SK-N-SH (cell line): Measurements from ENCODE around the gene NXPH4. TPM values are rescaled to one million over a fixed set of nuclear protein-coding genes. Genes with fewer than 3 reads are reported as not detected.

Source experiments
- CTCF ChIA-PET: fragments of 300-600, 350-600 bp; formaldehyde crosslinking; extraction: SDS; loops from one replicate; lab custom pipeline; 2021; lab: Yijun Ruan, JAX
- POLR2A ChIA-PET: fragments of 350-600 bp; sonication (Branson Sonifier 250); formaldehyde crosslinking; extraction: SDS; loops from one replicate; lab custom pipeline; 2020; ENCODE audit warnings: antibody characterized with exemption, inconsistent platforms; lab: Yijun Ruan, JAX
- DNase-seq: peaks from one replicate; pipeline ENCODE4 v3.0.0; 2012
- H2AFZ ChIP-seq: fragments of 200-600 bp; sonication (generic); 2 replicates; pipeline ENCODE4 v1.8.1; 2016; ENCODE audit warnings: antibody characterized with exemption, mild to moderate bottlenecking, low read depth
- H3F3A ChIP-seq: fragments of 200-600 bp; sonication (generic); replicated peaks from 2 replicates; pipeline ENCODE3; 2016; ENCODE audit warnings: antibody characterized with exemption, mild to moderate bottlenecking; ENCODE audit not compliant: insufficient read depth
- H3K27ac ChIP-seq, 2 experiments: fragments of 200-500 bp in 1 of 2; fragments of 200-600 bp in 1 of 2; sonication (Bioruptor generic) in 1 of 2; sonication (generic), shearing (Covaris generic) in 1 of 2; 2 replicates each; pipeline versions ENCODE4 v1.5.1 to v1.6.1; 2014 to 2016; ENCODE audit warnings: low read depth in 2 of 2, inconsistent platforms in 1 of 2, low read length in 1 of 2, mild to moderate bottlenecking in 1 of 2, mixed read lengths in 1 of 2
- H3K27me3 ChIP-seq: fragments of 200-600 bp; sonication (generic), shearing (Covaris generic); 2 replicates; pipeline ENCODE4 v1.6.1; 2016; ENCODE audit warnings: mixed run types; ENCODE audit not compliant: insufficient read depth
- H3K36me3 ChIP-seq, 2 experiments: fragments of 200-500 bp in 1 of 2; fragments of 200-600 bp in 1 of 2; sonication (Bioruptor generic) in 1 of 2; sonication (generic) in 1 of 2; replicated peaks in 1 of 2; 2 replicates each; pipeline versions ENCODE3 to v1.5.1; 2014 to 2016; ENCODE audit warnings: low read length in 1 of 2, mild to moderate bottlenecking in 1 of 2; ENCODE audit not compliant: insufficient read depth in 2 of 2, control insufficient read depth in 1 of 2
- H3K4me1 ChIP-seq, 2 experiments: fragments of 200-500 bp in 1 of 2; fragments of 200-600 bp in 1 of 2; sonication (Bioruptor generic) in 1 of 2; sonication (generic), shearing (Covaris generic) in 1 of 2; 2 replicates each; pipeline versions ENCODE4 v1.5.1 to v1.6.1; 2014 to 2016; ENCODE audit warnings: low read depth in 1 of 2, low read length in 1 of 2, mixed run types in 1 of 2; ENCODE audit not compliant: insufficient read depth in 2 of 2, control insufficient read depth in 1 of 2
- H3K4me2 ChIP-seq: fragments of 200-600 bp; sonication (generic), shearing (Covaris generic); 2 replicates; pipeline ENCODE4 v1.6.1; 2017; ENCODE audit warnings: mixed run types
- H3K4me3 ChIP-seq, 2 experiments: fragments of 200-500 bp in 1 of 2; fragments of 200-600 bp in 1 of 2; sonication (Bioruptor generic) in 1 of 2; sonication (generic), shearing (Covaris generic) in 1 of 2; 2 replicates each; pipeline versions ENCODE4 v1.5.1 to v1.8.1; 2014 to 2016; ENCODE audit warnings: low read depth in 2 of 2, inconsistent platforms in 1 of 2, low read length in 1 of 2, mild to moderate bottlenecking in 1 of 2, mixed read lengths in 1 of 2, moderate library complexity in 1 of 2
- H3K79me2 ChIP-seq: fragments of 200-600 bp; sonication (generic); 2 replicates; pipeline ENCODE4 v1.8.1; 2017; ENCODE audit warnings: mild to moderate bottlenecking; ENCODE audit not compliant: insufficient read depth
- H3K9ac ChIP-seq: fragments of 200-600 bp; sonication (generic); 2 replicates; pipeline ENCODE4 v1.6.1; 2017; ENCODE audit warnings: mixed run types
- H3K9me2 ChIP-seq: fragments of 200-600 bp; sonication (generic); 2 replicates; pipeline ENCODE4 v1.6.1; 2017; ENCODE audit warnings: mixed run types
- H3K9me3 ChIP-seq: fragments of 200-600 bp; sonication (generic); 2 replicates; pipeline ENCODE4 v1.6.1; 2017; ENCODE audit warnings: mixed run types, mild to moderate bottlenecking, moderate library complexity
- H4K20me1 ChIP-seq: fragments of 200-600 bp; sonication (generic); 2 replicates; pipeline ENCODE4 v1.6.1; 2017; ENCODE audit warnings: mild to moderate bottlenecking, mixed run types; ENCODE audit not compliant: insufficient read depth
- CHD2 ChIP-seq: fragments of 150-350 bp; IDR thresholded peaks from 2 replicates; pipeline ENCODE4 v1.6.1; 2018; ENCODE audit warnings: low read length; ENCODE audit not compliant: partially characterized antibody
- ELF1 ChIP-seq: IDR thresholded peaks from 2 replicates; pipeline ENCODE4 v1.4.0; 2012
- EP300 ChIP-seq, 2 experiments: IDR thresholded peaks; 2 replicates each; pipeline versions ENCODE4 v1.4.0 to v1.6.1; 2012; ENCODE audit warnings: borderline replicate concordance in 1 of 2, low read depth in 1 of 2, low read length in 1 of 2
- EZH2phosphoT487 ChIP-seq: fragments of 200-600 bp; sonication (generic); IDR thresholded peaks from 2 replicates; pipeline ENCODE4 v1.6.1; 2017; ENCODE audit warnings: low read depth, mixed run types, mild to moderate bottlenecking, antibody characterized with exemption, moderate library complexity, borderline replicate concordance
- FOSL2 ChIP-seq: IDR thresholded peaks from 2 replicates; pipeline ENCODE4 v1.4.0; 2012; ENCODE audit warnings: low read depth, mild to moderate bottlenecking, moderate library complexity, borderline replicate concordance
- GABPA ChIP-seq: IDR thresholded peaks from 2 replicates; pipeline ENCODE4 v1.4.0; 2012; ENCODE audit warnings: low read depth, mild to moderate bottlenecking
- GATA2 ChIP-seq: sonication (generic); formaldehyde crosslinking; IDR thresholded peaks from 2 replicates; pipeline ENCODE4 v1.5.0; 2020; ENCODE audit warnings: mild to moderate bottlenecking, missing genetic modification reagents
- MEF2A ChIP-seq: IDR thresholded peaks from 2 replicates; pipeline ENCODE4 v1.4.0; 2012; ENCODE audit warnings: low read depth, borderline replicate concordance
- POLR2AphosphoS5 ChIP-seq: IDR thresholded peaks from 2 replicates; pipeline ENCODE4 v1.6.1; 2012; ENCODE audit warnings: low read depth, low read length
- RCOR1 ChIP-seq: fragments of 150-350 bp; IDR thresholded peaks from 2 replicates; pipeline ENCODE4 v1.6.1; 2017; ENCODE audit warnings: antibody characterized with exemption, low read length
- RFX5 ChIP-seq: IDR thresholded peaks from 2 replicates; pipeline ENCODE4 v1.6.1; 2012; ENCODE audit warnings: mild to moderate bottlenecking, improper control_type of control experiment, low read length
- RXRA ChIP-seq: IDR thresholded peaks from 2 replicates; pipeline ENCODE4 v1.4.0; 2012; ENCODE audit warnings: low read depth, mild to moderate bottlenecking, borderline replicate concordance
- TCF12 ChIP-seq: IDR thresholded peaks from 2 replicates; pipeline ENCODE4 v1.4.0; 2012
- ZBTB33 ChIP-seq: IDR thresholded peaks from 2 replicates; pipeline ENCODE4 v1.4.0; 2012; ENCODE audit warnings: low read depth, borderline replicate concordance
- whole genome bisulfite sequencing: methylation state at CpG from one replicate; pipeline ENCODE4 v1.1.6; 2017; ENCODE audit warnings: low lambda C conversion rate; 5-methylcytosine and 5-hydroxymethylcytosine counted together
- polyA plus RNA-seq, 3 experiments: library from polyadenylated mRNA; depleted of rRNA; stranded (reverse); fragments of >200 nt; gene quantifications; 2 replicates each; pipeline ENCODE4 v1.2.3, GENCODE V29; 2012
- TF ChIP-seq, protein P1 (sequence below): IDR thresholded peaks from 2 replicates; pipeline ENCODE4; 2012
- TF ChIP-seq, protein P2 (sequence below): fragments of 200-600 bp; sonication (generic); IDR thresholded peaks from 2 replicates; pipeline ENCODE4 v1.6.1; 2017; ENCODE audit warnings: antibody characterized with exemption, mild to moderate bottlenecking, moderate library complexity
- TF ChIP-seq, protein P3 (sequence below): IDR thresholded peaks from 2 replicates; pipeline ENCODE4 v1.4.0; 2012; ENCODE audit warnings: low read depth, borderline replicate concordance
- TF ChIP-seq, protein P4 (sequence below): fragments of 150-350 bp; IDR thresholded peaks from 2 replicates; pipeline ENCODE4 v1.6.1; 2016; ENCODE audit warnings: mild to moderate bottlenecking, low read depth, low read length

The NXPH4 gene
- polyA plus RNA-seq, 1 of the 3 experiments (the other 2 are of a cell fraction): 0.31 TPM

DNA sequence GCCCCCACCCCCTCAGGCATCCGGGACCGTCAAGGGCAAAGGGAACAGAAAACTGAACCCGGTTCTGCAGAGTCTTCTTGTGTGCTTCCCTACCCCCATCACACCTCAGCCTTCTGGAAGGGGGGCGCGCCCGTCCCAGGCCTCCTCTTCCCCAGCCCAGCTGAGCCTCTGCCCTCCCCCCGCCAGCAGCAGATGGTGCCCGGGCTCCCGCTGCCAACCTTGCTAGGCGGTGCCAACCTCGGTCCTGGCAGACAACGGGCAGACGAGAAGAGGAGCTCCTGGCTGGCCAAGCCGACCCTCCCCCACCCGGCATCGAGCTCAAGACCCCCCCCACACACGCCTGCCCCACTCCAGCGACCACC, 25.7 kb downstream of the NXPH4 start:
- Histone ChIP-seq H3K4me2 (peak overlapping the region; percentile 96), H3K27me3 (peaks cover 19% of the 10 kb centered on the region; the same call in 1 of the 2 replicates), H3F3A (peaks cover 14% of the 10 kb centered on the region), H3K9me2 (no peaks in the 10 kb centered on the region), H4K20me1 (no peaks in the 10 kb centered on the region), H3K79me2 (no peaks in the 10 kb centered on the region), H3K4me1 (peaks cover 23 to 46% of the 10 kb centered on the region in 2 experiments; a peak in 2 of 4 replicates), H3K4me3 (peak overlapping the region; percentile 40 to 58; a peak in 1 of 4 replicates), H3K36me3 (peaks cover 0 to 3% of the 10 kb centered on the region in 2 experiments), H3K9ac (no peak overlapping the region), H3K9me3 (no peaks in the 10 kb centered on the region), H2AFZ (no peak overlapping the region), H3K27ac (no peak overlapping the region)
- WGBS: 0% methylated on average over 4 of the region's 18 CpGs
- peak; percentile 64 for DNase-seq
- POLR2A ChIA-PET: interaction anchor here (0.6 to 5.6 kb wide), 3 partner anchors 12 to 1272 kb away, joined by 3 to 43 read pairs (median 3); partner anchors contain the start of gene SHMT2
- CTCF ChIA-PET: interaction anchor here (0.8 to 31.5 kb wide), 26 partner anchors 10 to 601 kb away, joined by 3 to 937 read pairs (median 6); partner anchors contain the start of genes GLI1, INHBE, MARS1 and NXPH4
- TF ChIP-seq POLR2AphosphoS5: no peak
- TF ChIP-seq, protein P1, sequence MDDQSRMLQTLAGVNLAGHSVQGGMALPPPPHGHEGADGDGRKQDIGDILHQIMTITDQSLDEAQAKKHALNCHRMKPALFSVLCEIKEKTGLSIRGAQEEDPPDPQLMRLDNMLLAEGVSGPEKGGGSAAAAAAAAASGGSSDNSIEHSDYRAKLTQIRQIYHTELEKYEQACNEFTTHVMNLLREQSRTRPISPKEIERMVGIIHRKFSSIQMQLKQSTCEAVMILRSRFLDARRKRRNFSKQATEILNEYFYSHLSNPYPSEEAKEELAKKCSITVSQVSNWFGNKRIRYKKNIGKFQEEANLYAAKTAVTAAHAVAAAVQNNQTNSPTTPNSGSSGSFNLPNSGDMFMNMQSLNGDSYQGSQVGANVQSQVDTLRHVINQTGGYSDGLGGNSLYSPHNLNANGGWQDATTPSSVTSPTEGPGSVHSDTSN: no peak
- TF ChIP-seq EP300 (IDR thresholded peaks at IDR 0.05; ENCODE audit: borderline replicate concordance in 1 of 2, low read depth in 1 of 2, low read length in 1 of 2): no peak
- no peak for TF ChIP-seq ZBTB33
- TF ChIP-seq RFX5: no peak
- TF ChIP-seq, protein P2, sequence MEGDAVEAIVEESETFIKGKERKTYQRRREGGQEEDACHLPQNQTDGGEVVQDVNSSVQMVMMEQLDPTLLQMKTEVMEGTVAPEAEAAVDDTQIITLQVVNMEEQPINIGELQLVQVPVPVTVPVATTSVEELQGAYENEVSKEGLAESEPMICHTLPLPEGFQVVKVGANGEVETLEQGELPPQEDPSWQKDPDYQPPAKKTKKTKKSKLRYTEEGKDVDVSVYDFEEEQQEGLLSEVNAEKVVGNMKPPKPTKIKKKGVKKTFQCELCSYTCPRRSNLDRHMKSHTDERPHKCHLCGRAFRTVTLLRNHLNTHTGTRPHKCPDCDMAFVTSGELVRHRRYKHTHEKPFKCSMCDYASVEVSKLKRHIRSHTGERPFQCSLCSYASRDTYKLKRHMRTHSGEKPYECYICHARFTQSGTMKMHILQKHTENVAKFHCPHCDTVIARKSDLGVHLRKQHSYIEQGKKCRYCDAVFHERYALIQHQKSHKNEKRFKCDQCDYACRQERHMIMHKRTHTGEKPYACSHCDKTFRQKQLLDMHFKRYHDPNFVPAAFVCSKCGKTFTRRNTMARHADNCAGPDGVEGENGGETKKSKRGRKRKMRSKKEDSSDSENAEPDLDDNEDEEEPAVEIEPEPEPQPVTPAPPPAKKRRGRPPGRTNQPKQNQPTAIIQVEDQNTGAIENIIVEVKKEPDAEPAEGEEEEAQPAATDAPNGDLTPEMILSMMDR: no peak
- TF ChIP-seq GATA2 (CRISPR knock-in tag): no peak

DNA sequence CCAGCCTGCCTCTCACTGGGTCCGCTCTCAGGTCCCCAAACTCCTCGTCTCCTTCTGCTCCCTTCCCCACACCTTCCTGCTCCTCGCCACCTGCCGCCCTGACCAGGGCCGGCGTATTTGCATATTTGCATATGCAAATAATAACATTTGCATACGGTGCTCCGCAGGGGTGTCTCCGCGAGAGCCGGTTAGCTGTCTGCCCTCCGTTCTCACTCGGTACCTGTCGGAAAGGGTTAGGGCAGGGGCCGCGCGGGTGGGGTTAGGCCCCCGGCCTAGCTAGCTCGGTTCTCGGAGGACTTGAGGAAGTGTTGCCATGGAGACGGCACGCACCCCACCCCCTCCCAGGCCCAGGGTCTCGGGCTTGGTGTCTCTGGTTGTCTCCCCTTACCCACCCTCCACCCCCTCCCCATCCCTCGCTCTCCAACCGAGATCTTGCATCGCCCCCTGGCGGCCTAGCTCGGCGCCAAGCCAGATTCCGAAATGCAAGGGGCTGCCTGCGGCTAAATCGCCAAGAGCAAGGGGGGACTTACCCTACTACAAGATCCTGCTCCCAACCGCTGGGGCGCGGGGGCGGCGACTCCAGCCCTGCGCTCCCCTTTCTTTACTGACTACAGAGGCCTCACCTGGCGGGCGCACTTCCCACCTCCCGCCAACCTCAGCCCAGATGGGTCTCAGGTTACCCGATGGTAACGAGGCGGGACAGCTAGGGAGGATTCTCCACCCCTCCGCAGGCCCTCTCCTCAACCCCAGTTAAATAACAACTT, 26.3 kb downstream of the NXPH4 start:
- DNase-seq: peak; percentile 86
- POLR2A ChIA-PET: interaction anchor here (0.6 to 5.6 kb wide), 3 partner anchors 13 to 1273 kb away, joined by 3 to 43 read pairs (median 3); partner anchors contain the start of gene SHMT2
- Histone ChIP-seq H3K4me3 (peak overlapping the region; percentile 40 to 58; a peak in 3 of 4 replicates), H2AFZ (no peak overlapping the region), H3K79me2 (no peaks in the 10 kb centered on the region), H3K4me2 (peak overlapping the region; percentile 96), H3K9me3 (no peaks in the 10 kb centered on the region), H3F3A (peaks cover 12% of the 10 kb centered on the region), H3K36me3 (peaks cover 0 to 3% of the 10 kb centered on the region in 2 experiments), H3K27me3 (peaks cover 19% of the 10 kb centered on the region; the same call in 1 of the 2 replicates), H3K4me1 (peaks cover 23 to 46% of the 10 kb centered on the region in 2 experiments; a peak in 2 of 4 replicates), H3K27ac (no peak overlapping the region), H3K9me2 (no peaks in the 10 kb centered on the region), H3K9ac (no peak overlapping the region), H4K20me1 (no peaks in the 10 kb centered on the region)
- CTCF ChIA-PET: interaction anchor here (0.6 to 31.5 kb wide), 31 partner anchors 10 to 601 kb away, joined by 3 to 937 read pairs (median 4); partner anchors contain the start of genes GLI1, INHBE, MARS1 and MYO1A
- 4% methylated on average over 40 of the region's 45 CpGs for WGBS
- no peak for TF ChIP-seq RXRA
- no peak for TF ChIP-seq RFX5
- TF ChIP-seq EZH2phosphoT487: no peak
- TF ChIP-seq TCF12: no peak
- TF ChIP-seq ELF1: no peak
- TF ChIP-seq, protein P3, sequence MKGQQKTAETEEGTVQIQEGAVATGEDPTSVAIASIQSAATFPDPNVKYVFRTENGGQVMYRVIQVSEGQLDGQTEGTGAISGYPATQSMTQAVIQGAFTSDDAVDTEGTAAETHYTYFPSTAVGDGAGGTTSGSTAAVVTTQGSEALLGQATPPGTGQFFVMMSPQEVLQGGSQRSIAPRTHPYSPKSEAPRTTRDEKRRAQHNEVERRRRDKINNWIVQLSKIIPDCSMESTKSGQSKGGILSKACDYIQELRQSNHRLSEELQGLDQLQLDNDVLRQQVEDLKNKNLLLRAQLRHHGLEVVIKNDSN: no peak
- TF ChIP-seq, protein P4, sequence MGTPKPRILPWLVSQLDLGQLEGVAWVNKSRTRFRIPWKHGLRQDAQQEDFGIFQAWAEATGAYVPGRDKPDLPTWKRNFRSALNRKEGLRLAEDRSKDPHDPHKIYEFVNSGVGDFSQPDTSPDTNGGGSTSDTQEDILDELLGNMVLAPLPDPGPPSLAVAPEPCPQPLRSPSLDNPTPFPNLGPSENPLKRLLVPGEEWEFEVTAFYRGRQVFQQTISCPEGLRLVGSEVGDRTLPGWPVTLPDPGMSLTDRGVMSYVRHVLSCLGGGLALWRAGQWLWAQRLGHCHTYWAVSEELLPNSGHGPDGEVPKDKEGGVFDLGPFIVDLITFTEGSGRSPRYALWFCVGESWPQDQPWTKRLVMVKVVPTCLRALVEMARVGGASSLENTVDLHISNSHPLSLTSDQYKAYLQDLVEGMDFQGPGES: no peak
- TF ChIP-seq GABPA: no peak
- no peak for TF ChIP-seq FOSL2
- TF ChIP-seq RCOR1: no peak
- no peak for TF ChIP-seq MEF2A
- no peak for TF ChIP-seq POLR2AphosphoS5
- TF ChIP-seq CHD2: no peak
